Fibroblast of lung (primary cell): ENCODE results near the gene PIAS1.

ENCODE experiments used
- EZH2 ChIP-seq: IDR thresholded peaks from 2 replicates; pipeline ENCODE4 v1.5.1; 2012; ENCODE audit warnings: low read length, control low read depth, mild to moderate bottlenecking; ENCODE audit errors: missing control alignments
- TF ChIP-seq, protein P1 (sequence below), 2 donors: IDR thresholded peaks in 1 of 2; conservative IDR thresholded peaks in 1 of 2; 1 replicate in 1 of 2; 2 replicates in 1 of 2; pipeline ENCODE4 v1.5.1; 2011 to 2012; ENCODE audit warnings: low read length in 2 of 2, control low read depth in 1 of 2, inconsistent platforms in 1 of 2, low read depth in 1 of 2, mild to moderate bottlenecking in 1 of 2

DNA sequence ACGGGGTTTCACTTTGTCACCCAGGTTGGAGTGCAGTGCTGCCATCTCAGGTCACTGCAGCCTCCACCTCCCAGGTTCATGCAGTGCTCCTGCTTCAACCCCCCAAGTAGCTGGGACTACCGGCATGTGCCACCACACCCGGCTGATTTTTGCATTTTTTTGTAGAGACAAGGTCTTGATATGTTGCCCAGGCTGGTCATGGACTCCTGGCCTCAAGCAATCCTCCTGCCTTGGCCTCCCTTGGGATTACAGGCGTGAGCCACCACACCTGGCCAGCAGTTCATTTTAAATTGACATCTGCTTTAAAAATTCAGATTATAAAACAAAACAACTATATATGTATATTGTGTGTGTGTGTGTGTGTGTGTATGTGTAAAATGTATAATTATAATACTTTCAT, 112.7 kb downstream of the PIAS1 start:
- TF ChIP-seq, protein P1, sequence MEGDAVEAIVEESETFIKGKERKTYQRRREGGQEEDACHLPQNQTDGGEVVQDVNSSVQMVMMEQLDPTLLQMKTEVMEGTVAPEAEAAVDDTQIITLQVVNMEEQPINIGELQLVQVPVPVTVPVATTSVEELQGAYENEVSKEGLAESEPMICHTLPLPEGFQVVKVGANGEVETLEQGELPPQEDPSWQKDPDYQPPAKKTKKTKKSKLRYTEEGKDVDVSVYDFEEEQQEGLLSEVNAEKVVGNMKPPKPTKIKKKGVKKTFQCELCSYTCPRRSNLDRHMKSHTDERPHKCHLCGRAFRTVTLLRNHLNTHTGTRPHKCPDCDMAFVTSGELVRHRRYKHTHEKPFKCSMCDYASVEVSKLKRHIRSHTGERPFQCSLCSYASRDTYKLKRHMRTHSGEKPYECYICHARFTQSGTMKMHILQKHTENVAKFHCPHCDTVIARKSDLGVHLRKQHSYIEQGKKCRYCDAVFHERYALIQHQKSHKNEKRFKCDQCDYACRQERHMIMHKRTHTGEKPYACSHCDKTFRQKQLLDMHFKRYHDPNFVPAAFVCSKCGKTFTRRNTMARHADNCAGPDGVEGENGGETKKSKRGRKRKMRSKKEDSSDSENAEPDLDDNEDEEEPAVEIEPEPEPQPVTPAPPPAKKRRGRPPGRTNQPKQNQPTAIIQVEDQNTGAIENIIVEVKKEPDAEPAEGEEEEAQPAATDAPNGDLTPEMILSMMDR (conservative IDR thresholded peaks at IDR 0.05 in 1 of 2, IDR thresholded peaks at IDR 0.05 in 1 of 2; ENCODE audit: low read depth in 1 of 2, low read length in 2 of 2), result no peak
- TF ChIP-seq EZH2, result no peak
